ENCODE data around the gene GJB2. TPM values are rescaled to one million over a fixed set of nuclear protein-coding genes. Genes with fewer than 3 reads are reported as not detected.
A peak's percentile ranks its signal among the peaks of the same experiment; 100 is the strongest.

GJB2 gene
- total RNA-seq, 1 donor from 2014 or later, result 0.23 TPM

DNA sequence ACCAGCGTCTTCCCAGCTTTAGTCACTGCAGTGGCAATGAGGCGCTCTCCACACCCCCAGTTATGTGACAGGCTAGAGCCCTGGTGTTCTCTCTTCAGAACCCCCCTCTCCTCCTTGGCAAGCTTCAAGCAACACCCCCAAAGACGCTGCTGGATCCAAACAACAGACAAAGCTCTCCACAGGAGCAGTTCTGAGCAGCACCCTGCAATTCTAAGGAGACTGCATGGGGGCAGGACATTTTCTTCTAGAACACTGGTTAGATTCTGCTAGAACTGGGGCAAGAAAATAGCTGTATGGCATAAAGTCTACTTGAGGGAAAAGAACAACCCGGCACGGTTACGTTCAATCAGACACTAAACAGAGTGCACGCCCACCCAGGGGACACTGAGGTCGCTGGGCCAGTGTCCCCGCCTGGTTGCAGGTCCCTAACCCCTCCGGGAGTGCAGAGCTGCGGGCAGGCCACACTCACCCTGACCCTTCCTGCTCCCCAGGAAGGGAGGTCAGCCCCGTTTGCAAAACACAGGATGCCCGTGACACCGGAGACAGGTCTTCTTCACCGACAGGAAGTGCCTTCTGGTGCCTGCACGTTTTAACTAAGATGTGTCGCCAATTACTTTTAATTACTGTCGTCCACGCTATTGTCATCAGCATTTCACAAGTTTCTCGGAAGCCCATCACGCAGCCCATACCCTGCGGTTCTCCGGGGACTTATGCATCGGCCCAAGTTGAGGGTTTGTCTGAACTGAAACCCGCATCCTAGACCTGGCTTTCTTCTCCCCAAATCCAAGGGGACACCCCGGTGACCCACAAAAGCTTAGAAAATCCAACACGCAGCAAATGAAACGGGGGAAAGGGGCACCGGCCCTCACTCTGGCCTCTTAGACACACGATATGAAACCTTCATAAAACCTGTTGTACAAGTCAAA is 38.4 kb upstream of the GJB2 start:
- TF ChIP-seq, protein P1, sequence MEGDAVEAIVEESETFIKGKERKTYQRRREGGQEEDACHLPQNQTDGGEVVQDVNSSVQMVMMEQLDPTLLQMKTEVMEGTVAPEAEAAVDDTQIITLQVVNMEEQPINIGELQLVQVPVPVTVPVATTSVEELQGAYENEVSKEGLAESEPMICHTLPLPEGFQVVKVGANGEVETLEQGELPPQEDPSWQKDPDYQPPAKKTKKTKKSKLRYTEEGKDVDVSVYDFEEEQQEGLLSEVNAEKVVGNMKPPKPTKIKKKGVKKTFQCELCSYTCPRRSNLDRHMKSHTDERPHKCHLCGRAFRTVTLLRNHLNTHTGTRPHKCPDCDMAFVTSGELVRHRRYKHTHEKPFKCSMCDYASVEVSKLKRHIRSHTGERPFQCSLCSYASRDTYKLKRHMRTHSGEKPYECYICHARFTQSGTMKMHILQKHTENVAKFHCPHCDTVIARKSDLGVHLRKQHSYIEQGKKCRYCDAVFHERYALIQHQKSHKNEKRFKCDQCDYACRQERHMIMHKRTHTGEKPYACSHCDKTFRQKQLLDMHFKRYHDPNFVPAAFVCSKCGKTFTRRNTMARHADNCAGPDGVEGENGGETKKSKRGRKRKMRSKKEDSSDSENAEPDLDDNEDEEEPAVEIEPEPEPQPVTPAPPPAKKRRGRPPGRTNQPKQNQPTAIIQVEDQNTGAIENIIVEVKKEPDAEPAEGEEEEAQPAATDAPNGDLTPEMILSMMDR (IDR thresholded peaks at IDR 0.05; ENCODE audit: unreplicated experiment), result no peak
- DNase-seq (ENCODE audit: low spot score), result no peak
- H3K4me1 Mint-ChIP-seq (ENCODE audit: unreplicated experiment), result peaks cover 9% of the 10 kb centered on the region
- H3K27ac Mint-ChIP-seq (ENCODE audit: unreplicated experiment), result no peak overlapping the region
- no peaks in the 10 kb centered on the region for H3K36me3 Mint-ChIP-seq (ENCODE audit: low read depth, unreplicated experiment)
- peaks cover 16% of the 10 kb centered on the region for H3K27me3 Mint-ChIP-seq (ENCODE audit: unreplicated experiment)
- no peaks in the 10 kb centered on the region for H3K9me3 Mint-ChIP-seq (ENCODE audit: unreplicated experiment)
- H3K4me3 Mint-ChIP-seq (ENCODE audit: unreplicated experiment), result peak overlapping the region; percentile 81

DNA sequence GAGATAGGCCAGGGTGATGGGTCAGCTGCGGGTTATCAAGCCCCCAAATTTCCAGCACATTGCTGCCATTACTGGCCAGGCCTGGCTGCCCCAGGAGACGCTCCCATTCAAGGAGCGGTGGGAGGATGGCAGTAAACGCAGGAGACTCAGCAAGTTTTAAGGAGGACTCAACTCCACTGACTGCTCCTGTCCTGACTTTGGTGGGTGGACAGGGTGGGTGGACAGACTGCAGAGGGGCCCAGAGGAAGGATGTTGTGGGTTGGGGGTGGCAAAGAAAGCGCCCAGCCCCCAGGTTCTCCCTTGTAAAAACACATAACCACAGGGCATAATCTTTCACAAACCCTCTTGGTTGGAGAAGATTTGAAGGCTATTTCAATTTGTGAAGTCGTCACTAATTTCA is 35.0 kb upstream of the GJB2 start:
- DNase-seq (ENCODE audit: low spot score), result no peak
- H3K27me3 Mint-ChIP-seq (ENCODE audit: unreplicated experiment), result peaks cover 9% of the 10 kb centered on the region

DNA sequence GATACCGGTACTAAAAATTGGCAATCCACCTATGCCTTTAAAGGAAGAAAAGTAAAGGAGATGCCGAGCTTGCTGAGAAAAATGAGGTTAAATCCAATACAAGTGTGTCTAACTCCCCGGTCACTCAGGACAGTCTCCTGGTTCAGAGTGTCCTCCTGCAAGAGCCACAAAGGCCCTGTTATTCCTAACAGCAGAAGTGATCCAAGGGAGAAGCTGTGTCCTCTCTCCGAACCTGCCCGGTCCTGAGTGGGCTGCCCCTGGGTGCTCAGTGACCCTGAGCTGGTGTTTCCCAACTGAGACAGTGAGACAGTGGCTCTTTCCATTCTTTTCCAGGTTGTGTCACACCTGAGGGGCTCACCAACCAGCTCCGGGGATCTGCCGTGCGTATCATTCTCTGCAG is 34.5 kb upstream of the GJB2 start:
- H3K27me3 Mint-ChIP-seq (ENCODE audit: unreplicated experiment), result peaks cover 9% of the 10 kb centered on the region
- no peak for DNase-seq (ENCODE audit: low spot score)
- peaks cover 9% of the 10 kb centered on the region for H3K4me1 Mint-ChIP-seq (ENCODE audit: unreplicated experiment)
- no peak overlapping the region for H3K4me3 Mint-ChIP-seq (ENCODE audit: unreplicated experiment)
- no peaks in the 10 kb centered on the region for H3K36me3 Mint-ChIP-seq (ENCODE audit: low read depth, unreplicated experiment)
- TF ChIP-seq, protein P1 (IDR thresholded peaks at IDR 0.05; ENCODE audit: unreplicated experiment), result no peak
- H3K27ac Mint-ChIP-seq (ENCODE audit: unreplicated experiment), result no peak overlapping the region
- H3K9me3 Mint-ChIP-seq (ENCODE audit: unreplicated experiment), result no peaks in the 10 kb centered on the region

More for the DNA sequence above, 35.0 kb upstream of the GJB2 start:
- Mint-ChIP-seq H3K27ac (ENCODE audit: unreplicated experiment) (no peak overlapping the region), H3K36me3 (ENCODE audit: low read depth, unreplicated experiment) (no peaks in the 10 kb centered on the region), H3K4me3 (ENCODE audit: unreplicated experiment) (no peak overlapping the region), H3K9me3 (ENCODE audit: unreplicated experiment) (no peaks in the 10 kb centered on the region), H3K4me1 (ENCODE audit: unreplicated experiment) (peaks cover 9% of the 10 kb centered on the region)
- TF ChIP-seq, protein P1 (IDR thresholded peaks at IDR 0.05; ENCODE audit: unreplicated experiment), result no peak

DNA sequence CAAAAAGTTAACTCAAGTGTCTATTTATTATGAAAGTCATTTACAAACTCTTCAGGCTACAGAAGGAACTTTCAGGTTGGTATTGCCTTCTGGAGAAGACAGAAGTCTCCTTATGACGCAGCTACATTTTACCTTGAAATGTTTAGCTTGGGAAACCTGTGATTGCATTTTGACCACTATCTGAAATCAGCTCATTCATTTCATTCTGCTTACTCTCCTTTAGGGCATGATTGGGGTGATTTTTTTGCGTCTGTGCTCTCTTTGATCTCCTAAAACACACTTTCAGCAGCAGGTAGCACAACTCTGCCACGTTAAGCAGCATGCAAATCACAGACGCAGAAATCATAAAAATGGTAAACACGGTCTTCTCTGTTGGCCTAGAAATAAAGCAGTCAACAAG is 29.8 kb upstream of the GJB2 start:
- Mint-ChIP-seq H3K36me3 (ENCODE audit: low read depth, unreplicated experiment) (no peaks in the 10 kb centered on the region), H3K27ac (ENCODE audit: unreplicated experiment) (no peak overlapping the region), H3K4me3 (ENCODE audit: unreplicated experiment) (no peak overlapping the region), H3K9me3 (ENCODE audit: unreplicated experiment) (no peaks in the 10 kb centered on the region), H3K4me1 (ENCODE audit: unreplicated experiment) (no peaks in the 10 kb centered on the region), H3K27me3 (ENCODE audit: unreplicated experiment) (no peaks in the 10 kb centered on the region)
- TF ChIP-seq, protein P1 (IDR thresholded peaks at IDR 0.05; ENCODE audit: unreplicated experiment), result no peak
- no peak for DNase-seq (ENCODE audit: low spot score)

DNA sequence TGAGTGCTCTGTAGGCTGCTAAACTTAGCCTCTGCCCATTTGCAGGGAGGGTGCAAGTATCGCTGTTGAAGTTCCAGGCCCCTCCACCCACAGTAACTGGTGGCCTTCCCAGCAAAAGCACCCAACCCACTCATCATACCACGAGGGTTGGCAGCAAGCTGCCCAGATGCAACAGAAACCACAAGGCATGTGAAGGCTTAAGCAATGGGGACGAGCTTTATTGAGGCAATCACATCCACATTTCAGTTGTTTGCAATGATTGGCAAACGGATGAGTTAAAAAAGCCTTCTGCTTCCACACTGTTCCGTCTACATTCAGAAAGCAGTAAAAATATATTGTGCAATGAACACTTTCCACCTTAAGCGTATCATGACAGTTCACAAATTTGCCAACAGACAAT is 29.0 kb upstream of the GJB2 start:
- TF ChIP-seq, protein P1 (IDR thresholded peaks at IDR 0.05; ENCODE audit: unreplicated experiment), result no peak
- no peaks in the 10 kb centered on the region for H3K9me3 Mint-ChIP-seq (ENCODE audit: unreplicated experiment)
- H3K4me1 Mint-ChIP-seq (ENCODE audit: unreplicated experiment), result no peaks in the 10 kb centered on the region
- no peaks in the 10 kb centered on the region for H3K36me3 Mint-ChIP-seq (ENCODE audit: low read depth, unreplicated experiment)
- no peak overlapping the region for H3K27ac Mint-ChIP-seq (ENCODE audit: unreplicated experiment)
- DNase-seq (ENCODE audit: low spot score), result no peak
- no peaks in the 10 kb centered on the region for H3K27me3 Mint-ChIP-seq (ENCODE audit: unreplicated experiment)
- H3K4me3 Mint-ChIP-seq (ENCODE audit: unreplicated experiment), result no peak overlapping the region
